Measurements from ENCODE around the gene DBI. TPM values are rescaled to one million over a fixed set of nuclear protein-coding genes. Genes with fewer than 3 reads are reported as not detected.

The DBI gene
- total and polyA plus RNA-seq, 2 of the 8 experiments (the other 6 are each of a cell fraction or from before 2014, with no cell fraction given), result 180 to 212 TPM

Other genes starting within 250 kb of the DBI start
- 0.88 and 1.1 TPM in 2 replicates for gene C1QL2, start 208.2 kb upstream of the DBI start, total RNA-seq (2021; fragmentation: NEBNext Ultra II Directional; extraction: Animal tissue kit (Norgen Biotek cat#: 25700))
- 0.80 and 1.3 TPM in 2 replicates for gene C1QL2, start 208.2 kb upstream of the DBI start, polyA plus RNA-seq (2011; rRNA removed)
- gene STEAP3, start 143.1 kb upstream of the DBI start, total RNA-seq (2021; fragmentation: NEBNext Ultra II Directional; extraction: Animal tissue kit (Norgen Biotek cat#: 25700)), result 21.7 and 22.2 TPM in 2 replicates
- gene STEAP3, start 143.1 kb upstream of the DBI start, polyA plus RNA-seq (2011; rRNA removed), result 27.9 and 40.1 TPM in 2 replicates
- gene C2orf76, start 143 bp upstream of the DBI start, total RNA-seq (2021; fragmentation: NEBNext Ultra II Directional; extraction: Animal tissue kit (Norgen Biotek cat#: 25700)), result 5.0 and 6.2 TPM in 2 replicates
- gene C2orf76, start 143 bp upstream of the DBI start, polyA plus RNA-seq (2011; rRNA removed), result 2.1 and 4.4 TPM in 2 replicates
- 9.9 and 11.0 TPM in 2 replicates for gene TMEM37, start 64.9 kb downstream of the DBI start, total RNA-seq (2021; fragmentation: NEBNext Ultra II Directional; extraction: Animal tissue kit (Norgen Biotek cat#: 25700))
- gene TMEM37, start 64.9 kb downstream of the DBI start, polyA plus RNA-seq (2011; rRNA removed), result 16.2 and 20.4 TPM in 2 replicates
- not detected in 2 replicates for gene SCTR, start 157.5 kb downstream of the DBI start, total RNA-seq (2021; fragmentation: NEBNext Ultra II Directional; extraction: Animal tissue kit (Norgen Biotek cat#: 25700))
- 0.15 and 0.61 TPM in 2 replicates for gene SCTR, start 157.5 kb downstream of the DBI start, polyA plus RNA-seq (2011; rRNA removed)
- 0.36 and 0.71 TPM in 2 replicates for gene CFAP221, start 177.5 kb downstream of the DBI start, total RNA-seq (2021; fragmentation: NEBNext Ultra II Directional; extraction: Animal tissue kit (Norgen Biotek cat#: 25700))
- 0.05 and 0.14 TPM in 2 replicates for gene CFAP221, start 177.5 kb downstream of the DBI start, polyA plus RNA-seq (2011; rRNA removed)